K562 (cell line): ENCODE data around the gene INO80E. TPM values are rescaled to one million over a fixed set of nuclear protein-coding genes. Genes with fewer than 3 reads are reported as not detected.

ENCODE experiments used
- ATAC-seq: fragments of 200-7000 bp; cut with Tn5 transposase; 3 replicates; pipeline ENCODE4 v1.9.1; 2020; ENCODE audit warnings: moderate library complexity
- BruUV-seq: library from RNA; stranded (reverse); fragments of 400-500 nt; replicated peaks from 2 replicates; lab custom pipeline; 2021; lab: Mats Ljungman, UMichigan
- CTCF ChIA-PET: fragments of 300-600 bp; formaldehyde crosslinking; extraction: SDS; loops from one replicate; lab custom pipeline; 2021; ENCODE audit warnings: low intra/inter-chr PET ratio; lab: Yijun Ruan, JAX
- POLR2A ChIA-PET: fragments of 300-600, 350-650 bp; sonication (Branson Sonifier 250); formaldehyde crosslinking; extraction: SDS; loops from one replicate; lab custom pipeline; 2021; ENCODE audit warnings: antibody characterized with exemption, inconsistent platforms; lab: Yijun Ruan, JAX
- DNase-seq, 4 experiments: peaks; one replicate each; pipeline versions ENCODE4 v3.0.0 to v3.0.0-alpha.2; 2011 to 2018; ENCODE audit warnings: low spot score in 3 of 4, mixed read lengths in 3 of 4; ENCODE audit errors: extremely low read depth in 1 of 4
- FAIRE-seq: peaks from 2 replicates; lab custom pipeline; 2011; peaks lifted over from hg19 to GRCh38; lab: Jason Lieb, UNC
- H2AFZ ChIP-seq: 2 replicates; pipeline ENCODE4 v1.6.0; 2011; ENCODE audit warnings: low read depth, low read length, control low read depth, inconsistent platforms
- H3K27ac ChIP-seq: fragments of 200-600 bp; 3 replicates; pipeline ENCODE4 v1.8.0; 2011; ENCODE audit warnings: low read depth, mild to moderate bottlenecking, control low read depth, inconsistent platforms, low read length, moderate library complexity, mixed read lengths; ENCODE audit errors: extremely low read depth
- H3K27me3 ChIP-seq, 2 experiments: fragments of 300-600 bp in 1 of 2; 2 replicates in 1 of 2; 3 replicates in 1 of 2; pipeline versions ENCODE4 v1.6.0 to v1.8.0; 2011; ENCODE audit warnings: inconsistent platforms in 2 of 2, low read length in 2 of 2, mild to moderate bottlenecking in 1 of 2, mixed read lengths in 1 of 2, moderate library complexity in 1 of 2; ENCODE audit not compliant: control insufficient read depth in 2 of 2, insufficient read depth in 2 of 2
- H3K36me3 ChIP-seq: fragments of 300-600 bp; 3 replicates; pipeline ENCODE4 v1.8.0; 2011; ENCODE audit warnings: mild to moderate bottlenecking, low read length, inconsistent platforms; ENCODE audit not compliant: control insufficient read depth, insufficient read depth
- H3K4me1 ChIP-seq, 2 experiments: fragments of 200-600 bp in 1 of 2; replicated peaks in 1 of 2; 2 replicates in 1 of 2; 3 replicates in 1 of 2; pipeline versions ENCODE4 v1.5.1 to v1.8.0; 2011; ENCODE audit warnings: inconsistent platforms in 2 of 2, low read length in 2 of 2, mild to moderate bottlenecking in 1 of 2, mixed read lengths in 1 of 2, moderate library complexity in 1 of 2; ENCODE audit not compliant: control insufficient read depth in 2 of 2, insufficient read depth in 2 of 2
- H3K4me2 ChIP-seq: 2 replicates; pipeline ENCODE4 v1.6.1; 2011; ENCODE audit warnings: low read length, control low read depth, inconsistent platforms, mixed read lengths; ENCODE audit not compliant: insufficient read depth
- H3K4me3 ChIP-seq: fragments of 200-600 bp; sonication (generic), shearing (Covaris generic); 2 replicates; pipeline ENCODE4 v1.5.1; 2016; ENCODE audit warnings: control low read depth, inconsistent platforms
- H3K79me2 ChIP-seq: fragments of 200-600 bp; 3 replicates; pipeline ENCODE4 v1.8.0; 2011; ENCODE audit warnings: low read length, inconsistent platforms; ENCODE audit not compliant: control insufficient read depth, insufficient read depth
- H3K9ac ChIP-seq, 2 experiments: 2 replicates each; pipeline versions ENCODE4 v1.6.0 to v1.6.1; 2011; ENCODE audit warnings: low read depth in 2 of 2, low read length in 2 of 2, control low read depth in 1 of 2, inconsistent platforms in 1 of 2, mild to moderate bottlenecking in 1 of 2, mixed read lengths in 1 of 2; ENCODE audit not compliant: insufficient read depth in 1 of 2
- H3K9me1 ChIP-seq: one replicate; pipeline ENCODE4 v1.6.0; 2011; ENCODE audit warnings: inconsistent platforms, mild to moderate bottlenecking, low read length, moderate library complexity; ENCODE audit not compliant: control insufficient read depth, insufficient read depth
- H3K9me3 ChIP-seq: replicated peaks from 2 replicates; pipeline ENCODE4 v1.5.1; 2011; ENCODE audit warnings: low read depth, low read length, inconsistent platforms; ENCODE audit not compliant: control insufficient read depth, insufficient read depth
- H4K20me1 ChIP-seq: replicated peaks from 2 replicates; pipeline ENCODE4 v1.6.1; 2011; ENCODE audit warnings: low read length, inconsistent platforms, mixed read lengths; ENCODE audit not compliant: control insufficient read depth, insufficient read depth
- E4F1 ChIP-seq: fragments of 250-450 bp; sonication (Bioruptor Pico); IDR thresholded peaks from 2 replicates; pipeline ENCODE4 v1.5.0; 2021; ENCODE audit warnings: mild to moderate bottlenecking, borderline replicate concordance
- FOXK2 ChIP-seq, 2 experiments: fragments of 450-650 bp; IDR thresholded peaks in 1 of 2; conservative IDR thresholded peaks in 1 of 2; 2 replicates each; pipeline ENCODE4 v1.6.1; 2016; ENCODE audit warnings: low read depth in 2 of 2, mild to moderate bottlenecking in 1 of 2
- MBD2 ChIP-seq: sonication (generic); IDR thresholded peaks from 2 replicates; pipeline ENCODE4 v1.6.1; 2016; ENCODE audit warnings: low read depth, borderline replicate concordance
- OTX1 ChIP-seq: fragments of 450-650 bp; formaldehyde crosslinking; IDR thresholded peaks from 2 replicates; pipeline ENCODE4 v1.4.0; 2022; ENCODE audit warnings: mild to moderate bottlenecking
- PHB ChIP-seq: fragments of 250-450 bp; sonication (Bioruptor Pico); IDR thresholded peaks from 2 replicates; pipeline ENCODE4 v1.5.0; 2021
- PPARD ChIP-seq: fragments of 250-450 bp; sonication (Bioruptor Pico); IDR thresholded peaks from 2 replicates; pipeline ENCODE4 v1.8.0; 2022; ENCODE audit warnings: inconsistent platforms, mild to moderate bottlenecking, moderate library complexity
- RUNX1 ChIP-seq: sonication (generic); IDR thresholded peaks from 2 replicates; pipeline ENCODE4 v1.6.1; 2016; ENCODE audit warnings: antibody characterized with exemption, low read depth
- SPI1 ChIP-seq: IDR thresholded peaks from 2 replicates; pipeline ENCODE4 v1.6.1; 2011; ENCODE audit warnings: low read depth, low read length, control low read depth, borderline replicate concordance
- TBP ChIP-seq: optimal IDR thresholded peaks from 2 replicates; pipeline ENCODE3; 2011; ENCODE audit warnings: low read depth, low read length, improper control_type of control experiment
- ZFP36 ChIP-seq: fragments of 150-350 bp; IDR thresholded peaks from 2 replicates; pipeline ENCODE4 v1.6.1; 2018; ENCODE audit warnings: low read length, low read depth; ENCODE audit not compliant: partially characterized antibody
- ZFX ChIP-seq: sonication (generic); formaldehyde crosslinking; IDR thresholded peaks from 2 replicates; pipeline ENCODE4 v1.8.0; 2022; ENCODE audit warnings: mild to moderate bottlenecking, missing genetic modification reagents, moderate library complexity
- ZNF449 ChIP-seq: fragments of 250-450 bp; sonication (Bioruptor Pico); IDR thresholded peaks from 2 replicates; pipeline ENCODE4 v1.8.0; 2022; ENCODE audit warnings: moderate library complexity, mild to moderate bottlenecking, inconsistent platforms
- whole genome bisulfite sequencing: fragments of 100-300 bp; shearing (Covaris generic); methylation state at CpG from one replicate; pipeline ENCODE4 v1.1.6; 2016; ENCODE audit warnings: low coverage, mixed read lengths; ENCODE audit not compliant: insufficient coverage; ENCODE audit errors: missing lambda C conversion rate; 5-methylcytosine and 5-hydroxymethylcytosine counted together
- in situ Hi-C: fragments of 300-500 bp; cut with MboI; formaldehyde crosslinking; loops from 4 replicates; pipeline ENCODE4 v1.15.0; 2018; ENCODE audit warnings: inconsistent platforms, mixed read lengths
- intact Hi-C: fragments of 100-400 bp; cut with micrococcal nuclease; formaldehyde crosslinking; loops from 2 replicates; pipeline ENCODE4 v1.14.2; 2022
- polyA plus RNA-seq, 8 experiments: library from polyadenylated mRNA; depleted of rRNA in 4 of 8; stranded (reverse) in 5 of 8; unstranded in 3 of 8; fragments of >200 nt; fragmentation: Nextera tagmentation in 2 of 8; fragmentation: Illumina TruSeq in 1 of 8; extraction: Ambion mirVana in 2 of 8; extraction: Trizol in 1 of 8; gene quantifications; 2 replicates each; pipeline versions ENCODE4 v1.2.1 to v1.2.3, GENCODE V29; 2011 to 2014; ENCODE audit warnings: inconsistent platforms in 1 of 8, missing spikeins in 1 of 8
- total RNA-seq, 7 experiments: library from RNA; depleted of rRNA in 6 of 7; stranded (reverse); fragments of >200 nt in 6 of 7; fragmentation: Illumina TruSeq in 2 of 7; extraction: Trizol in 2 of 7; gene quantifications; 2 replicates each; pipeline versions ENCODE4 v1.2.1 to v1.2.3, GENCODE V29; 2011 to 2021; ENCODE audit warnings: low replicate concordance in 1 of 7
- TF ChIP-seq, protein P1 (sequence below): fragments of 250-450 bp; sonication (Bioruptor Pico); IDR thresholded peaks from 2 replicates; pipeline ENCODE4 v1.8.0; 2022; ENCODE audit warnings: moderate library complexity, mild to moderate bottlenecking, inconsistent platforms

Gene INO80E
- total and polyA plus RNA-seq, 9 of the 15 experiments (the other 6 are each of a cell fraction or from before 2014, with no cell fraction given), result 0.31 to 102 (median 49.3) TPM

GRCh38 chr16:29962344-29962994, 33.6 kb upstream of the INO80E start:
- POLR2A ChIA-PET, result interaction anchor here (1.0 to 3.3 kb wide), 4 partner anchors 11 to 35 kb away, joined by 3 to 18 read pairs (median 11); partner anchors contain the start of gene TAOK2
- H3K4me1 ChIP-seq, result peaks cover 12 to 20% of the 10 kb centered on the region in 2 experiments; a peak in 4 of 5 replicates
- peak overlapping the region; percentile 100 for H2AFZ ChIP-seq
- ATAC-seq (0 out of 3 replicates have a peak, but pooled peaks have one; percentile 7), FAIRE-seq (peak; percentile 56), DNase-seq (peak in 3 of 4 experiments; percentile 7 to 20 (median 16))
- peak overlapping the region; percentile 87 for H3K4me2 ChIP-seq
- peak overlapping the region; percentile 69 for H3K4me3 ChIP-seq
- BruUV-seq, result TSS peak; percentile 84
- peaks cover 7% of the 10 kb centered on the region; the same call in 2 of the 3 replicates for H3K36me3 ChIP-seq
- H3K9me1 ChIP-seq, result no peaks in the 10 kb centered on the region
- no peaks in the 10 kb centered on the region for H3K27me3 ChIP-seq
- peak overlapping the region; percentile 85 for H3K27ac ChIP-seq
- H3K9ac ChIP-seq, result peak overlapping the region; percentile 86 to 95
- in situ Hi-C loops, result no loop called here
- peaks cover 7% of the 10 kb centered on the region; the same call in 2 of the 3 replicates for H3K79me2 ChIP-seq
- H3K9me3 ChIP-seq, result no peaks in the 10 kb centered on the region; the same call in 1 of the 2 replicates
- CTCF ChIA-PET, result no interaction called here
- no peaks in the 10 kb centered on the region for H4K20me1 ChIP-seq
- intact Hi-C loops, result loop anchor here (5.0 kb wide), 1 partner anchor 35 kb away; the partner anchor contains the start of gene KCTD13
- WGBS, result 9% methylated on average over 18 of the region's 18 CpGs
- TF ChIP-seq FOXK2 (conservative IDR thresholded peaks at IDR 0.05 in 1 of 2, IDR thresholded peaks at IDR 0.05 in 1 of 2; ENCODE audit: low read depth in 2 of 2), result 0 out of 4 replicates have a peak, but pooled peaks of 1 of the 2 experiments have one; percentile 22
- 0 out of 2 replicates have a peak, but pooled peaks have one; percentile 39 for TF ChIP-seq OTX1 (CRISPR knock-in tag)
- peak; percentile 24 for TF ChIP-seq ZFP36
- peak; percentile 69; the same call in 1 of the 2 replicates for TF ChIP-seq PHB (CRISPR knock-in tag)
- no peak for TF ChIP-seq PPARD
- no peak for TF ChIP-seq E4F1 (CRISPR knock-in tag)
- TF ChIP-seq, protein P1, sequence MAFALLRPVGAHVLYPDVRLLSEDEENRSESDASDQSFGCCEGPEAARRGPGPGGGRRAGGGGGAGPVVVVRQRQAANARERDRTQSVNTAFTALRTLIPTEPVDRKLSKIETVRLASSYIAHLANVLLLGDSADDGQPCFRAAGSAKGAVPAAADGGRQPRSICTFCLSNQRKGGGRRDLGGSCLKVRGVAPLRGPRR (CRISPR knock-in tag), result peak; percentile 64; the same call in 1 of the 2 replicates
- 0 out of 2 replicates have a peak, but pooled peaks have one; percentile 2 for TF ChIP-seq SPI1
- 0 out of 2 replicates have a peak, but pooled peaks have one; percentile 12 for TF ChIP-seq MBD2
- TF ChIP-seq TBP, result peak; percentile 8
- TF ChIP-seq ZNF449, result 0 out of 2 replicates have a peak, but pooled peaks have one; percentile 42
- TF ChIP-seq ZFX (CRISPR knock-in tag), result peak; percentile 8; the same call in 1 of the 2 replicates
- no peak for TF ChIP-seq RUNX1
